CD4-positive, alpha-beta T cell (primary cell): ENCODE results near the gene CASS4. TPM values are rescaled to one million over a fixed set of nuclear protein-coding genes. Genes with fewer than 3 reads are reported as not detected.

Experiments used
- ATAC-seq: fragments of 200-7000 bp; cut with Tn5 transposase; one replicate; pipeline ENCODE4 v1.10.0; 2022; ENCODE audit warnings: mild to moderate bottlenecking; ENCODE audit not compliant: poor library complexity
- CTCF ChIA-PET: fragments of 350-600 bp; sonication (Branson Sonifier 250); formaldehyde crosslinking; loops from one replicate; lab custom pipeline; 2021; ENCODE audit warnings: antibody characterized with exemption, inconsistent platforms; lab: Charles Lee
- POLR2A ChIA-PET: fragments of 350-600 bp; sonication (Branson Sonifier 250); formaldehyde crosslinking; loops from one replicate; lab custom pipeline; 2021; ENCODE audit warnings: antibody characterized with exemption, inconsistent platforms; lab: Charles Lee
- DNase-seq, 14 experiments: peaks; one replicate each; pipeline ENCODE4 v3.0.0-alpha.2; 2013 to 2020; ENCODE audit warnings: mixed read lengths in 2 of 14
- H3K27ac ChIP-seq, 2 donors: one replicate each; pipeline versions ENCODE4 v1.5.1 to v1.7.0; 2013; ENCODE audit warnings: low read length in 2 of 2, low read depth in 1 of 2, mild to moderate bottlenecking in 1 of 2
- H3K27me3 ChIP-seq, 2 experiments: 1 replicate in 1 of 2; 2 replicates in 1 of 2; pipeline versions ENCODE4 v1.6.1 to v1.7.0; 2013; ENCODE audit warnings: low read length in 2 of 2, control low read depth in 1 of 2, mild to moderate bottlenecking in 1 of 2, moderate library complexity in 1 of 2; ENCODE audit not compliant: insufficient read depth in 2 of 2, control insufficient read depth in 1 of 2
- H3K36me3 ChIP-seq: one replicate; pipeline ENCODE4 v1.6.1; 2013; ENCODE audit warnings: low read length, control low read depth; ENCODE audit not compliant: insufficient read depth
- H3K4me1 ChIP-seq: one replicate; pipeline ENCODE4 v1.6.1; 2013; ENCODE audit warnings: low read length, control low read depth; ENCODE audit not compliant: insufficient read depth
- H3K4me3 ChIP-seq: one replicate; pipeline ENCODE4 v1.5.1; 2013; ENCODE audit warnings: mild to moderate bottlenecking, low read length, moderate library complexity
- H3K9me3 ChIP-seq, 2 experiments: 1 replicate in 1 of 2; 2 replicates in 1 of 2; pipeline versions ENCODE4 v1.6.1 to v1.7.0; 2013; ENCODE audit warnings: low read length in 2 of 2, mild to moderate bottlenecking in 2 of 2, control low read depth in 1 of 2, moderate library complexity in 1 of 2; ENCODE audit not compliant: control insufficient read depth in 1 of 2, insufficient read depth in 1 of 2
- H3K27ac Mint-ChIP-seq: one replicate; pipeline ENCODE4 v1.8.0; 2020; ENCODE audit warnings: mixed read lengths
- H3K27me3 Mint-ChIP-seq: one replicate; pipeline ENCODE4 v1.8.0; 2021; ENCODE audit warnings: mixed read lengths
- H3K36me3 Mint-ChIP-seq: one replicate; pipeline ENCODE4 v1.8.0; 2021; ENCODE audit warnings: low read depth, mixed read lengths
- H3K4me1 Mint-ChIP-seq: one replicate; pipeline ENCODE4 v1.8.0; 2021; ENCODE audit warnings: low read depth, mixed read lengths
- H3K4me3 Mint-ChIP-seq: one replicate; pipeline ENCODE4 v1.8.0; 2020; ENCODE audit warnings: mild to moderate bottlenecking, mixed read lengths
- H3K9me3 Mint-ChIP-seq: one replicate; pipeline ENCODE4 v1.8.0; 2020; ENCODE audit warnings: mixed read lengths
- intact Hi-C, 2 experiments: fragments of 100-400 bp; cut with DNase I in 1 of 2; cut with micrococcal nuclease in 1 of 2; formaldehyde crosslinking; loops; one replicate each; pipeline versions ENCODE4 v1.15.1 to v1.9.0; 2023 to 2025; cut with DNase I, micrococcal nuclease
- total RNA-seq, 174 experiments: library from RNA in 2 of 174; stranded (reverse) in 2 of 174; gene quantifications; one replicate each; pipeline ENCODE4 v1.2.3 and lab custom pipeline; 2021 to 2026
- TF ChIP-seq, protein P1 (sequence below): fragments of 200-600 bp; IDR thresholded peaks from one replicate; pipeline ENCODE4 v1.8.0; 2022; ENCODE audit warnings: antibody characterized with exemption, mild to moderate bottlenecking

CASS4 gene
- total RNA-seq, 2 experiments from 2014 or later, result 37.0 to 39.8 TPM

DNA sequence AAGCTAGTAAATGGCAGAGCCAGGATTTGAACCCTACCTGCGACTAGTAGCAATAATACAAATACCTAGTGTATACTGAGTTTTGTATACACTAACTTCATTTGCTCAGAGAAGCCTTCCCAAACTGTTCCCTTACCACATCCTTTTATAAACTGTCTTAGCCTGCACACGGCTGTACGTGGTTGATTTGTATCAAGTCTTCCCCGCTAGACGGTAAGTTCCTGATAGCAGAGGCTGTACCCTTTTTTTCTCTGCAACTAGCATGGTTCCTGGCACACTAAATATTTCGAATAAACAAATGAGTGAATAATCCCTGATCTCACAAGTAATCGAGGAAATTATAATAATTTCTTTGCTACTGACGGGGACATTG is 57.0 kb downstream of the CASS4 start:
- ATAC-seq (no peak), DNase-seq (peak in 3 of 14 experiments; percentile 20 to 33 (median 28))
- peaks cover 49% of the 10 kb centered on the region for H3K36me3 Mint-ChIP-seq
- H3K27me3 Mint-ChIP-seq, result no peaks in the 10 kb centered on the region
- peak overlapping the region; percentile 99 for H3K4me3 Mint-ChIP-seq
- H3K27me3 ChIP-seq, result no peaks in the 10 kb centered on the region
- H3K27ac Mint-ChIP-seq, result peak overlapping the region; percentile 98
- no peaks in the 10 kb centered on the region for H3K9me3 ChIP-seq
- intact Hi-C loops, result loop anchor here (2.0 kb wide), 2 partner anchors 68 to 70 kb away; no protein-coding TSS in a partner anchor
- H3K27ac ChIP-seq, result peak overlapping the region; percentile 90 to 93
- ChIA-PET POLR2A (interaction anchor here (1.3 to 2.0 kb wide), 6 partner anchors 48 to 111 kb away, joined by 4 to 21 read pairs (median 6); partner anchors contain the start of genes AURKA, CASS4, CSTF1 and FAM210B), CTCF (interaction anchor here (0.6 to 1.0 kb wide), 3 partner anchors 57 to 77 kb away, joined by 3 to 6 read pairs (median 5); partner anchors contain the start of genes AURKA, CASS4 and CSTF1)
- peaks cover 37% of the 10 kb centered on the region for H3K4me1 Mint-ChIP-seq
- TF ChIP-seq, protein P1, sequence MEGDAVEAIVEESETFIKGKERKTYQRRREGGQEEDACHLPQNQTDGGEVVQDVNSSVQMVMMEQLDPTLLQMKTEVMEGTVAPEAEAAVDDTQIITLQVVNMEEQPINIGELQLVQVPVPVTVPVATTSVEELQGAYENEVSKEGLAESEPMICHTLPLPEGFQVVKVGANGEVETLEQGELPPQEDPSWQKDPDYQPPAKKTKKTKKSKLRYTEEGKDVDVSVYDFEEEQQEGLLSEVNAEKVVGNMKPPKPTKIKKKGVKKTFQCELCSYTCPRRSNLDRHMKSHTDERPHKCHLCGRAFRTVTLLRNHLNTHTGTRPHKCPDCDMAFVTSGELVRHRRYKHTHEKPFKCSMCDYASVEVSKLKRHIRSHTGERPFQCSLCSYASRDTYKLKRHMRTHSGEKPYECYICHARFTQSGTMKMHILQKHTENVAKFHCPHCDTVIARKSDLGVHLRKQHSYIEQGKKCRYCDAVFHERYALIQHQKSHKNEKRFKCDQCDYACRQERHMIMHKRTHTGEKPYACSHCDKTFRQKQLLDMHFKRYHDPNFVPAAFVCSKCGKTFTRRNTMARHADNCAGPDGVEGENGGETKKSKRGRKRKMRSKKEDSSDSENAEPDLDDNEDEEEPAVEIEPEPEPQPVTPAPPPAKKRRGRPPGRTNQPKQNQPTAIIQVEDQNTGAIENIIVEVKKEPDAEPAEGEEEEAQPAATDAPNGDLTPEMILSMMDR, result no peak
- H3K9me3 Mint-ChIP-seq, result no peaks in the 10 kb centered on the region
- peak overlapping the region; percentile 91 for H3K4me3 ChIP-seq
- H3K36me3 ChIP-seq, result peaks cover 17% of the 10 kb centered on the region
- peaks cover 33% of the 10 kb centered on the region for H3K4me1 ChIP-seq

DNA sequence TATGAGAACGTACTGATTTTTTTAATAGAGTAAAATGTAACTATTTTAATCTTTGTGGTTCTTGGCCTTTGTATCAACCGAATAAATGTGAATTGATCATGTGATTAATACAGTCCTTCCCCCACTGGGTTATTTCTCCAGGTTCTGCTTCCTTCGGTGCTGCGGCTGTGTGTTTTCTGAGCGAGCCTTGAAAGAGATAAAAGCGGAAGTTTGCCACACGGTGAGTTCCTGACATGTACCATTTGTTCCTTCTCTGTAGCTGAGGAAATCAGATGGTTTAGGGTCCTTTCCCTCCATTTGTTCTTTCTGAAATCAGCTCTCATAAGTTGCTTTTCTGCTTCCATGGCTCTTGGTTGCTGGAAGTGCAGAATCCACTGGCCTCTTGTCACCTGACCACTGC is 71.9 kb downstream of the CASS4 start:
- Mint-ChIP-seq H3K9me3 (no peaks in the 10 kb centered on the region), H3K4me3 (peak overlapping the region; percentile 81), H3K4me1 (peaks cover 66% of the 10 kb centered on the region), H3K27ac (peak overlapping the region; percentile 89), H3K36me3 (peaks cover 96% of the 10 kb centered on the region), H3K27me3 (no peaks in the 10 kb centered on the region)
- Histone ChIP-seq H3K36me3 (peaks cover 80% of the 10 kb centered on the region), H3K27me3 (no peaks in the 10 kb centered on the region), H3K4me1 (peaks cover 13% of the 10 kb centered on the region), H3K27ac (peak overlapping the region; percentile 47 to 57), H3K9me3 (no peaks in the 10 kb centered on the region), H3K4me3 (peak overlapping the region; percentile 11)
- TF ChIP-seq, protein P1, result no peak
- DNase-seq (peak in 4 of 14 experiments; percentile 41 to 58 (median 45)), ATAC-seq (peak; percentile 84)
- ChIA-PET CTCF (no interaction called here), POLR2A (interaction anchor here (1.0 to 1.4 kb wide), 4 partner anchors 10 to 92 kb away, joined by 3 to 5 read pairs (median 4); partner anchors contain the start of genes AURKA and CSTF1)
- intact Hi-C loops, result no loop called here

DNA sequence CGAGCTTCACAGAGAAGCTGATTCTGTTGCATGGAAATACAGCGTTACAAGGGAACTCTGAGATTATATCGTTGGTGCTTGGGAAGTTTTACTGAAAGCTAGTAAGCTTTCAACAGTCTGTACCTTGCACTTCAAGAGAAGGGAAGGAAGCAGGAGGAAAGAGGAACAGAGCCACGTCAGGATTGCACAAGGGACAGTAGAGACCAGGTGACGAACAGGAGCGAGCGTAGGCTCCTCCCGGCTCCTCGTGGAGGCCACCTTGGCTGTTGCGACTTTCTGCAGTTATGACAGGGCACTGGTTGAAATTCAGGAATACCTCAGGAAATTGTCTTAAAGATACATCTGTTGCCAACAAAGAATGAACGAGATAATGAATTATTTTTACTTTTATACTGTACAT is 75.2 kb downstream of the CASS4 start:
- ATAC-seq (no peak), DNase-seq (peak in 1 of 14 experiments; percentile 17)
- intact Hi-C loops, result no loop called here
- H3K27me3 Mint-ChIP-seq, result no peaks in the 10 kb centered on the region
- peak overlapping the region; percentile 17 for H3K27ac Mint-ChIP-seq
- Histone ChIP-seq H3K4me3 (no peak overlapping the region), H3K4me1 (peaks cover 13% of the 10 kb centered on the region), H3K36me3 (peaks cover 72% of the 10 kb centered on the region), H3K27me3 (no peaks in the 10 kb centered on the region), H3K27ac (no peak overlapping the region), H3K9me3 (no peaks in the 10 kb centered on the region)
- ChIA-PET CTCF (no interaction called here), POLR2A (no interaction called here)
- peaks cover 49% of the 10 kb centered on the region for H3K4me1 Mint-ChIP-seq
- TF ChIP-seq, protein P1, result no peak
- no peaks in the 10 kb centered on the region for H3K9me3 Mint-ChIP-seq
- peaks cover 93% of the 10 kb centered on the region for H3K36me3 Mint-ChIP-seq
- no peak overlapping the region for H3K4me3 Mint-ChIP-seq
